HCT116 (cell line): ENCODE results near the gene AQP1. TPM values are rescaled to one million over a fixed set of nuclear protein-coding genes. Genes with fewer than 3 reads are reported as not detected.

Experiments used
- ATF3 ChIP-seq: IDR thresholded peaks from 2 replicates; pipeline ENCODE4 v1.6.1; 2012
- CEBPB ChIP-seq: IDR thresholded peaks from 2 replicates; pipeline ENCODE4 v1.6.1; 2012; ENCODE audit warnings: low read depth
- CTCF ChIP-seq, 3 experiments: fragments of 200-600 bp in 1 of 3; sonication (generic) in 1 of 3; IDR thresholded peaks in 2 of 3; conservative IDR thresholded peaks in 1 of 3; 2 replicates each; pipeline ENCODE4 v1.5.1; 2012 to 2017; ENCODE audit warnings: low read depth in 2 of 3, low read length in 2 of 3, antibody characterized with exemption in 1 of 3, borderline replicate concordance in 1 of 3, control low read depth in 1 of 3, mild to moderate bottlenecking in 1 of 3, mixed read lengths in 1 of 3, mixed run types in 1 of 3, moderate library complexity in 1 of 3; ENCODE audit not compliant: insufficient read depth in 1 of 3
- EGR1 ChIP-seq: IDR thresholded peaks from 2 replicates; pipeline ENCODE4 v1.6.1; 2012; ENCODE audit warnings: low read depth
- EZH2 ChIP-seq: fragments of 200-600 bp; sonication (generic); IDR thresholded peaks from 2 replicates; pipeline ENCODE4 v1.6.1; 2017; ENCODE audit warnings: antibody characterized with exemption, mixed run types
- EZH2phosphoT487 ChIP-seq: fragments of 200-600 bp; IDR thresholded peaks from 2 replicates; pipeline ENCODE4 v1.6.1; 2018; ENCODE audit warnings: antibody characterized with exemption, borderline replicate concordance
- MAX ChIP-seq: IDR thresholded peaks from 2 replicates; pipeline ENCODE4 v1.6.1; 2012
- POLR2AphosphoS5 ChIP-seq: IDR thresholded peaks from 2 replicates; pipeline ENCODE4 v1.6.1; 2011; ENCODE audit warnings: mild to moderate bottlenecking, low read depth, low read length, moderate library complexity
- RAD21 ChIP-seq: IDR thresholded peaks from 2 replicates; pipeline ENCODE4 v1.6.1; 2012; ENCODE audit warnings: low read depth, mild to moderate bottlenecking
- REST ChIP-seq: IDR thresholded peaks from 2 replicates; pipeline ENCODE4 v1.6.1; 2012; ENCODE audit warnings: low read depth
- SIN3A ChIP-seq: IDR thresholded peaks from 2 replicates; pipeline ENCODE4 v1.6.1; 2012; ENCODE audit warnings: low read depth
- total RNA-seq: library from RNA; stranded (reverse); gene quantifications from one replicate; pipeline ENCODE4 v1.2.1, GENCODE V29; 2021; ENCODE audit not compliant: unreplicated experiment

The AQP1 gene
- total RNA-seq, 1 experiment from 2014 or later, result 2.0 TPM

GRCh38 chr7:30938435-30939316 lies 27.0 kb downstream of the AQP1 start (continued):
- TF ChIP-seq REST (no peak), EZH2phosphoT487 (no peak), SIN3A (no peak), EZH2 (no peak), CEBPB (no peak), ATF3 (no peak), POLR2AphosphoS5 (0 out of 2 replicates have a peak, but pooled peaks have one; percentile 24), MAX (no peak), EGR1 (no peak), CTCF (IDR thresholded peaks at IDR 0.05 in 2 of 3, conservative IDR thresholded peaks at IDR 0.05 in 1 of 3; ENCODE audit: borderline replicate concordance in 1 of 3, insufficient read depth in 1 of 3, low read depth in 2 of 3, low read length in 2 of 3) (peak; percentile 87 to 94 (median 90)), RAD21 (peak; percentile 68)
- TF ChIP-seq, all 23 proteins: peak for 5
